Esophagus squamous epithelium (tissue), 4 donors: ENCODE results near the gene GPSM3.

ENCODE experiments used
- POLR2A ChIP-seq, 4 donors: fragments of 450-650 bp; IDR thresholded peaks; one replicate each; pipeline ENCODE4 v1.6.1; 2017; ENCODE audit warnings: antibody characterized with exemption in 4 of 4, mild to moderate bottlenecking in 4 of 4, moderate library complexity in 3 of 4
- TF ChIP-seq, protein P1 (sequence below), 6 experiments: fragments of 450-650 bp in 4 of 6; fragments of 200-600 bp in 2 of 6; sonication (generic) in 2 of 6; IDR thresholded peaks; one replicate each; pipeline ENCODE4 v1.5.1; 2016 to 2019; ENCODE audit warnings: antibody characterized with exemption in 6 of 6, mild to moderate bottlenecking in 4 of 6, moderate library complexity in 4 of 6

DNA sequence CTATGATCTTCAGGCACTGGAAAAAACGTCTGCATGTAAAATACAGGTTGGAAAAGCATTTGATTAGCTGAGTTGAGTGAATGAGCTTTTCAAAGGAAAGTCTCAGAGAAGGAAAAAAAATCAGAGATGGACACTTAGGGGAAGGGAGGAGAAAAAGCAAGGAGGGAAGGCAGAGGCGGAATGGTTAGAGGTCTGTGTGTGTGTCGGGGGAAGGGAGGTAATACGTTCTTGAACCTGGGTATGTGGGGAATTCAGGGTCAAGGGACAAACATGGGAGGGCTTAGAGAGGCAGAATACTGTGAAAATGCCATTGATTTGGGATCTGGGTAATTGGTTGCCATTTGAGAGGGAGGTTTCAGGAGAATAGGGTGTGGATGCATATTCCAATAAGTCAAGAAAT is 45.8 kb downstream of the GPSM3 start:
- TF ChIP-seq, protein P1, sequence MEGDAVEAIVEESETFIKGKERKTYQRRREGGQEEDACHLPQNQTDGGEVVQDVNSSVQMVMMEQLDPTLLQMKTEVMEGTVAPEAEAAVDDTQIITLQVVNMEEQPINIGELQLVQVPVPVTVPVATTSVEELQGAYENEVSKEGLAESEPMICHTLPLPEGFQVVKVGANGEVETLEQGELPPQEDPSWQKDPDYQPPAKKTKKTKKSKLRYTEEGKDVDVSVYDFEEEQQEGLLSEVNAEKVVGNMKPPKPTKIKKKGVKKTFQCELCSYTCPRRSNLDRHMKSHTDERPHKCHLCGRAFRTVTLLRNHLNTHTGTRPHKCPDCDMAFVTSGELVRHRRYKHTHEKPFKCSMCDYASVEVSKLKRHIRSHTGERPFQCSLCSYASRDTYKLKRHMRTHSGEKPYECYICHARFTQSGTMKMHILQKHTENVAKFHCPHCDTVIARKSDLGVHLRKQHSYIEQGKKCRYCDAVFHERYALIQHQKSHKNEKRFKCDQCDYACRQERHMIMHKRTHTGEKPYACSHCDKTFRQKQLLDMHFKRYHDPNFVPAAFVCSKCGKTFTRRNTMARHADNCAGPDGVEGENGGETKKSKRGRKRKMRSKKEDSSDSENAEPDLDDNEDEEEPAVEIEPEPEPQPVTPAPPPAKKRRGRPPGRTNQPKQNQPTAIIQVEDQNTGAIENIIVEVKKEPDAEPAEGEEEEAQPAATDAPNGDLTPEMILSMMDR (IDR thresholded peaks at IDR 0.05): no peak
- no peak for TF ChIP-seq POLR2A (IDR thresholded peaks at IDR 0.05)
